Heart left ventricle (tissue), 16 donors: ENCODE data around the gene DAB2IP. TPM values are rescaled to one million over a fixed set of nuclear protein-coding genes. Genes with fewer than 3 reads are reported as not detected.

Source experiments
- ATAC-seq, 4 donors: fragments of 200-7000 bp; cut with Tn5 transposase; one replicate each; pipeline ENCODE4 v1.9.1; 2020 to 2022; ENCODE audit warnings: moderate library complexity in 4 of 4, mild to moderate bottlenecking in 3 of 4, moderate number of reproducible peaks in 1 of 4
- DNase-seq, 5 donors: peaks; one replicate each; pipeline ENCODE4 v3.0.0-alpha.2; 2020
- H3K27ac ChIP-seq, 12 donors: fragments of 200-600 bp; sonication (generic) in 4 of 12; one replicate each; pipeline versions ENCODE4 v1.5.0 to v1.8.0; 2016 to 2022; ENCODE audit warnings: mild to moderate bottlenecking in 2 of 12
- H3K27me3 ChIP-seq, 9 donors: fragments of 200-600 bp; sonication (generic) in 2 of 9; one replicate each; pipeline versions ENCODE4 v1.5.1 to v1.8.0; 2016 to 2022; ENCODE audit warnings: mild to moderate bottlenecking in 3 of 9
- H3K36me3 ChIP-seq, 9 donors: fragments of 200-600 bp; sonication (generic) in 2 of 9; one replicate each; pipeline versions ENCODE4 v1.5.0 to v1.8.0; 2018 to 2022; ENCODE audit warnings: mild to moderate bottlenecking in 2 of 9
- H3K4me1 ChIP-seq, 12 donors: fragments of 200-600 bp; sonication (generic) in 4 of 12; one replicate each; pipeline versions ENCODE4 v1.5.0 to v1.8.0; 2016 to 2022; ENCODE audit warnings: mild to moderate bottlenecking in 3 of 12
- H3K4me3 ChIP-seq, 12 donors: fragments of 200-600 bp; sonication (generic) in 4 of 12; one replicate each; pipeline versions ENCODE4 v1.5.0 to v1.8.0; 2017 to 2022; ENCODE audit warnings: mild to moderate bottlenecking in 9 of 12, moderate library complexity in 4 of 12
- H3K9me3 ChIP-seq, 12 donors: fragments of 200-600 bp; sonication (generic) in 4 of 12; one replicate each; pipeline versions ENCODE4 v1.5.0 to v1.8.0; 2016 to 2022; ENCODE audit warnings: mild to moderate bottlenecking in 1 of 12
- POLR2A ChIP-seq, 2 donors: fragments of 450-650 bp; IDR thresholded peaks; one replicate each; pipeline ENCODE4 v1.6.1; 2017; ENCODE audit warnings: antibody characterized with exemption in 2 of 2, mild to moderate bottlenecking in 2 of 2, moderate library complexity in 2 of 2
- WGBS, 4 donors: extraction: QIAGEN DNeasy Blood & Tissue Kit in 2 of 4; methylation state at CpG; one replicate each; pipeline versions ENCODE4 v1.1.5 to v1.1.7; 2013 to 2018; 5-methylcytosine and 5-hydroxymethylcytosine counted together
- intact Hi-C, 10 donors: fragments of 100-400 bp; cut with DNase I; formaldehyde crosslinking; loops; one replicate each; pipeline versions ENCODE4 v1.11.1 to v1.14.2; 2022
- polyA plus RNA-seq, 2 donors: library from polyadenylated mRNA; stranded (reverse); fragments of 200-250 nt; gene quantifications; one replicate each; pipeline ENCODE4 v1.2.3, GENCODE V29; 2013
- total RNA-seq, 9 donors: library from RNA; depleted of rRNA in 2 of 9; stranded (reverse); fragments of >200 nt in 2 of 9; fragmentation: NEBNext Ultra II Directional in 3 of 9; extraction: Animal tissue kit (Norgen Biotek cat#: 25700) in 3 of 9; gene quantifications; one replicate each; pipeline versions ENCODE4 v1.1.0 to v1.2.4, GENCODE V29; 2016 to 2023
- TF ChIP-seq, protein P1 (sequence below), 12 donors: fragments of 200-600 bp; sonication (generic) in 4 of 12; IDR thresholded peaks; one replicate each; pipeline versions ENCODE4 v1.5.0 to v1.8.0; 2018 to 2022; ENCODE audit warnings: antibody characterized with exemption in 12 of 12, mild to moderate bottlenecking in 5 of 12
- donor health status: ischemic (EF 13 %, LVEDD 7.1; RV severe dilation, severe dysfunction).
- donor health status: healthy with polysubstance abuse.
- donor health status: DM: no; HTN: yes; CAD: no.
- donor health status: DM: no; HTN: no; CAD: no.
- donor health status: ischemic (EF 25% LVEDD 6.9; RV normal size, moderate dysfunction).
- donor health status: ischemic (EF 25% LVEDD 5.7; RV mildly dilated, moderate dysfunction).
- donor health status: healthy.
- donor health status: DM: yes; HTN: yes; CAD: no.
- donor health status: ischemic (EF 35%, LVEDD 5.7; RV mildly dilated, moderate dysfunction).
- donor health status: nonischemic (EF 11% LVEDD 7.7; RV severe dilation, severe dysfunction).
- donor health status: DM: yes; HTN: yes; CAD: no.
- donor health status: PGD.
- donor health status: ischemic (EF 29% LVEDD 5.4; RV normal size, mild dysfunction).
- donor health status: nonischemic (EF 23%, LVEDD 6.1; RV moderate dilation, normal function).

DAB2IP gene
- total and polyA plus RNA-seq, 11 donors: 30.9 to 103 (median 52.6) TPM

DNA sequence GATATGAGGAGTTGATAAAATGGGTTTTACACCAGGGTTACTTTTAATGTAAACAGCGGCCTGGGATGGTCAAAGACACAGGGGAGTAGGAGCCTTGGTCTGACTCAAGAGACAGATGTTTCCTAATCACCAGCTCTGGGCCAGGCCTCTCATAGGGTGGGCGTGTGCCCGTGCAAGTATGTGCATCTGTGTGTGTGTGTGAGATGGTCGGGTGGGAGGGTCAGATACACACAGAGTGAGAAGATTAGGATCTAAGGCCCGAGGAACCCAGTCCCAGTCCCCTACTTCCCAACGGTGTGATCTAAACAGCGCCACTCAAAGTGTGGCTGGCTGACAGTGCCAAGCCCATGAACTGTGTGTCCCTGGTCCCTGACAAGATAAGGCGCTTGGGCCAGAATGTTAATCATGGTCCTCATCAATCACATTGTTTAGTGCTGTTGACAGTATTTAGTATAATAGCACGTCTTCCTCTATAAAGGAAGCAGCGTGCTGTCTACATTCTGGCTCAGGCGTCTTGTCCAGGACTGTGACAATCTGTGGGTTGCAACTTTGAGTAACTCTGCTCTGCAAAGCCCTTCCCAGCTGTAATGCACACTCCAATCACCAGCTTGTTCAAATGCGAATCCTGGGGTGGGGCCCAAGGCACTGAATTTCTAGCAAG lies 173.7 kb downstream of the DAB2IP start:
- H3K9me3 ChIP-seq: no peaks in the 10 kb centered on the region
- H3K4me3 ChIP-seq: no peak overlapping the region
- TF ChIP-seq, protein P1, sequence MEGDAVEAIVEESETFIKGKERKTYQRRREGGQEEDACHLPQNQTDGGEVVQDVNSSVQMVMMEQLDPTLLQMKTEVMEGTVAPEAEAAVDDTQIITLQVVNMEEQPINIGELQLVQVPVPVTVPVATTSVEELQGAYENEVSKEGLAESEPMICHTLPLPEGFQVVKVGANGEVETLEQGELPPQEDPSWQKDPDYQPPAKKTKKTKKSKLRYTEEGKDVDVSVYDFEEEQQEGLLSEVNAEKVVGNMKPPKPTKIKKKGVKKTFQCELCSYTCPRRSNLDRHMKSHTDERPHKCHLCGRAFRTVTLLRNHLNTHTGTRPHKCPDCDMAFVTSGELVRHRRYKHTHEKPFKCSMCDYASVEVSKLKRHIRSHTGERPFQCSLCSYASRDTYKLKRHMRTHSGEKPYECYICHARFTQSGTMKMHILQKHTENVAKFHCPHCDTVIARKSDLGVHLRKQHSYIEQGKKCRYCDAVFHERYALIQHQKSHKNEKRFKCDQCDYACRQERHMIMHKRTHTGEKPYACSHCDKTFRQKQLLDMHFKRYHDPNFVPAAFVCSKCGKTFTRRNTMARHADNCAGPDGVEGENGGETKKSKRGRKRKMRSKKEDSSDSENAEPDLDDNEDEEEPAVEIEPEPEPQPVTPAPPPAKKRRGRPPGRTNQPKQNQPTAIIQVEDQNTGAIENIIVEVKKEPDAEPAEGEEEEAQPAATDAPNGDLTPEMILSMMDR (IDR thresholded peaks at IDR 0.05): no peak
- TF ChIP-seq POLR2A (IDR thresholded peaks at IDR 0.05): no peak
- WGBS, 4 donors: 77 to 82% (median 81%) methylated on average over 10 to 12 of the region's 12 CpGs
- peaks cover 0 to 4% (median 0%) of the 10 kb centered on the region in 12 donors for H3K4me1 ChIP-seq
- intact Hi-C loops: no loop called here
- DNase-seq (no peak), ATAC-seq (no peak)
- no peak overlapping the region for H3K27ac ChIP-seq
- H3K27me3 ChIP-seq: no peaks in the 10 kb centered on the region
- no peaks in the 10 kb centered on the region for H3K36me3 ChIP-seq

DNA sequence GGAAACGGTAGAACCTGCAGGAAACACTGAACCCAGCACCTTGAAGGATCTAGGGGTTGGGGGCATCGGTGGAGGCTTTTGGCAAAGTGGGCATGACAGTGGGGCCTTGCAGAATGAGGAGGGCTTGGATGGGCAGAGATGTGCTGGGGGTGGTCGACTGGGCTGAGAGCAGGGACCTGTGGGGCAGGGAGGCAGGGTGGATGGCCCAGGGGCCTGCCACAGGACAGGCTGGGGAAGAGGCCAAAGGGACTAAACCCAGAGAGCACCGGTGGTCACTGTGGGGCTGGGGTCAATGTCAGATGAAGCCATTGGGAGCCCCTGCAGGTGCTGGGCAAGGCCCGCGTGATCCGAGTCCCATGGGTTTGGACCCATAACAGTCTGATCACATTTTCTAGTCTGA lies 175.3 kb downstream of the DAB2IP start:
- WGBS, 4 donors: 84 to 94% (median 91%) methylated on average over 7 of the region's 7 CpGs
- Histone ChIP-seq H3K4me1 (peaks cover 0 to 4% (median 0%) of the 10 kb centered on the region in 12 donors), H3K36me3 (no peaks in the 10 kb centered on the region), H3K27ac (no peak overlapping the region), H3K9me3 (no peaks in the 10 kb centered on the region), H3K27me3 (no peaks in the 10 kb centered on the region), H3K4me3 (no peak overlapping the region)
- ATAC-seq (no peak), DNase-seq (no peak)
- no peak for TF ChIP-seq POLR2A (IDR thresholded peaks at IDR 0.05)
- TF ChIP-seq, protein P1 (IDR thresholded peaks at IDR 0.05): no peak
- intact Hi-C loops: no loop called here

DNA sequence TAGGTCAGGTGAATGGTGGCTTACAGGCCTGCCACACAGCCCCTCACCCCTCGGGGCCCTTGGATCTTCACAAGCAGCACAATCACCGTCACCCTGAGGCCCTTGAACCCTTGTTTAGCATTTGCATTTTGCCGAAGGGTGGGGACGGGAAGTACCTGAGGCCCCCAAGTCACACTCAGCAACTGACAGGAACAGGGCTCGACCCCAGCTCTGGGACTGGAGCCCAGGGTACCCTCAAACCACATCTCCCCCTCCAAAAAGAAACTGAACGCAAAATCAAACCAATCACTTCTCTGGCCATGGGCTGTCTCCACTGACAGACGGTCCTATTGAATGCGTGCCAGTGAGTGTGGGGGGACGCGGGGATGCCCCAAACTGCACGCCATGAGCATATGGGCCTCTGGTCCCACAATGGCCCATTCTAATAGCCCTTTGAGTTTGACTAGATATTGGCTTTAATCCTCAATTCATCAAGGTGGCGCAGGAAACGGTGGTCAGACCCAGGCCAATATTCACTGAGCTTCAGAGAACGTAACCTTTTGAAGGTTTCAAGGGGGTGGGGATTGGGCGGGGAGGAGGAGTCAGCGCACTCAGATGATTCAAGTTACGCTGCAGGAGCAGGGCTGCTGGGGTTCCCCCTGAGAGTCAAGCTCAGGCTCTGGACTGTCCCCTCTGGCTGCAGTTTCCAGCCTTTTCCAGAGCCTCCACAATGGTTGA lies 176.0 kb downstream of the DAB2IP start:
- DNase-seq: peak in 1 of 5 donors; percentile 7

More for the DNA sequence above, 176.0 kb downstream of the DAB2IP start:
- intact Hi-C loops: no loop called here
- H3K4me3 ChIP-seq: no peak overlapping the region
- ATAC-seq: no peak
- TF ChIP-seq, protein P1 (IDR thresholded peaks at IDR 0.05): no peak
- no peak for TF ChIP-seq POLR2A (IDR thresholded peaks at IDR 0.05)
- H3K9me3 ChIP-seq: no peaks in the 10 kb centered on the region
- H3K4me1 ChIP-seq: no peaks in the 10 kb centered on the region
- H3K27ac ChIP-seq: no peak overlapping the region
- H3K27me3 ChIP-seq: no peaks in the 10 kb centered on the region
- H3K36me3 ChIP-seq: no peaks in the 10 kb centered on the region
- WGBS, 4 donors: 94 to 97% (median 95%) methylated on average over 17 of the region's 17 CpGs
